Kidney (tissue), 14 donors: ENCODE results near the gene APP. TPM values are rescaled to one million over a fixed set of nuclear protein-coding genes. Genes with fewer than 3 reads are reported as not detected.
"Not testable (repeated sequence)": the region's sequence is repeated elsewhere in the genome, so short reads cannot be mapped to it uniquely, and the experiment has no call there.

Source experiments
- DNase-seq, 5 donors: peaks; one replicate each; pipeline ENCODE4 v3.0.0-alpha.2; 2013 to 2020
- FAIRE-seq: peaks from 2 replicates; lab custom pipeline; 2012; peaks lifted over from hg19 to GRCh38; lab: Jason Lieb, UNC
- H3K27ac ChIP-seq, 2 donors: one replicate each; pipeline ENCODE4 v1.7.0; 2013; ENCODE audit warnings: low read depth in 2 of 2, low read length in 2 of 2, inconsistent platforms in 1 of 2
- H3K27me3 ChIP-seq: one replicate; pipeline ENCODE4 v1.7.1; 2013; ENCODE audit warnings: low read length, inconsistent platforms; ENCODE audit not compliant: control insufficient read depth, insufficient read depth
- H3K36me3 ChIP-seq, 3 donors: one replicate each; pipeline versions ENCODE4 v1.7.0 to v1.7.1; 2013; ENCODE audit warnings: low read length in 3 of 3, control low read depth in 1 of 3, inconsistent platforms in 1 of 3; ENCODE audit not compliant: insufficient read depth in 3 of 3, control insufficient read depth in 2 of 3
- H3K4me1 ChIP-seq, 3 donors: one replicate each; pipeline versions ENCODE4 v1.7.0 to v1.7.1; 2013; ENCODE audit warnings: low read length in 3 of 3, inconsistent platforms in 1 of 3, low read depth in 1 of 3; ENCODE audit not compliant: control insufficient read depth in 2 of 3, insufficient read depth in 2 of 3
- H3K4me3 ChIP-seq, 3 donors: one replicate each; pipeline versions ENCODE4 v1.7.0 to v1.8.1; 2013; ENCODE audit warnings: low read length in 3 of 3, control low read depth in 1 of 3, inconsistent platforms in 1 of 3
- H3K9ac ChIP-seq, 3 donors: one replicate each; pipeline versions ENCODE4 v1.7.0 to v1.7.1; 2013; ENCODE audit warnings: low read length in 3 of 3, control low read depth in 1 of 3, inconsistent platforms in 1 of 3
- H3K9me3 ChIP-seq, 3 donors: one replicate each; pipeline versions ENCODE4 v1.7.0 to v1.7.1; 2013; ENCODE audit warnings: low read length in 3 of 3, control low read depth in 1 of 3, inconsistent platforms in 1 of 3; ENCODE audit not compliant: control insufficient read depth in 2 of 3, insufficient read depth in 1 of 3
- CTCF ChIP-seq: IDR thresholded peaks from 3 replicates; pipeline ENCODE4 v1.5.1; 2012; ENCODE audit warnings: mild to moderate bottlenecking, moderate library complexity, borderline replicate concordance; ENCODE audit not compliant: insufficient read depth; ENCODE audit errors: extremely low read depth
- intact Hi-C: fragments of 100-400 bp; cut with DNase I; formaldehyde crosslinking; loops from one replicate; pipeline ENCODE4 v1.11.1; 2022
- polyA plus RNA-seq: library from polyadenylated mRNA; stranded (reverse); fragments of 350-450 nt; fragmentation: Illumina TruSeq; extraction: RNeasy Lipid Tissue Mini Kit (QIAGEN cat#74804); gene quantifications from one replicate; pipeline ENCODE4 v1.2.3, GENCODE V29; 2014; ENCODE audit warnings: low read depth, low replicate concordance; ENCODE audit not compliant: insufficient read depth
- total RNA-seq: library from RNA; stranded (reverse); fragmentation: NEBNext Ultra II Directional; extraction: Animal tissue kit (Norgen Biotek cat#: 25700); gene quantifications from one replicate; pipeline ENCODE4 v1.2.1, GENCODE V29; 2021
- donor health status: control.
- donor health status: control.
- donor health status: control.
- donor health status: control.
- donor health status: control.
- donor health status: DM: yes; HTN: yes; CAD: no.
- donor health status: Normal renal cell carcinoma (clear cell type).

Gene APP
- total and polyA plus RNA-seq, 2 donors from 2014 or later, result 472 to 1,303 TPM

DNA sequence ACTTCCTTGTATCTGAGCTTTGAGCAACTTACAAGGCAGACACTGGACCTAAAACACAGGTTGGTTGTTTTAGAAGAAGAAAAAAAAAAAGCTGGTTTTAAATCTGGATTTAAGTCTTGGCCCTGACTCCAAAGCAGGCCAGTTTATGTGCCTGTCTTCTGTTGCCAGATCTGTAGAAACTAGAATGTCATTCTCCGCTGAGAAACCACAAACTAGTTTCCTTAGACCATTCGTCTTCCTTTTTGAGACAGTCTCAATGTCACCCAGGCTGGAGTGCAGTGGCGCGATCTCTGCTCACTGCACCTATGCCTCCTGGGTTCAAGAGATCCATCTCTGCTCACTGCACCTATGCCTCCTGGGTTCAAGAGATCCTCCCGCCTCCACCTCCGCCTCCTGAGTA, 33.9 kb downstream of the APP start:
- Histone ChIP-seq H3K27ac (no peak overlapping the region), H3K9ac (no peak overlapping the region), H3K9me3 (no peaks in the 10 kb centered on the region), H3K4me3 (no peak overlapping the region), H3K4me1 (peaks cover 0 to 5% (median 3%) of the 10 kb centered on the region in 3 donors), H3K27me3 (no peaks in the 10 kb centered on the region), H3K36me3 (no peaks in the 10 kb centered on the region)
- intact Hi-C loops, result no loop called here
- FAIRE-seq (no peak), DNase-seq (no peak)
- TF ChIP-seq CTCF, result no peak

GRCh38 chr21:26135520-26135919, 35.0 kb downstream of the APP start:
- Histone ChIP-seq H3K4me1 (peaks cover 0 to 4% (median 3%) of the 10 kb centered on the region in 3 donors), H3K9ac (no peak overlapping the region), H3K36me3 (no peaks in the 10 kb centered on the region), H3K9me3 (no peaks in the 10 kb centered on the region), H3K27ac (no peak overlapping the region), H3K4me3 (no peak overlapping the region), H3K27me3 (no peaks in the 10 kb centered on the region)
- no peak for FAIRE-seq
- no peak for TF ChIP-seq CTCF
- intact Hi-C loops, result no loop called here
- no peak for DNase-seq

GRCh38 chr21:26131554-26131953, 39.0 kb downstream of the APP start:
- Histone ChIP-seq H3K9ac (no peak overlapping the region), H3K9me3 (no peaks in the 10 kb centered on the region), H3K27me3 (no peaks in the 10 kb centered on the region), H3K4me3 (no peak overlapping the region), H3K27ac (no peak overlapping the region), H3K4me1 (peaks cover 0 to 11% (median 1%) of the 10 kb centered on the region in 3 donors), H3K36me3 (no peaks in the 10 kb centered on the region)
- intact Hi-C loops, result no loop called here
- TF ChIP-seq CTCF, result no peak
- FAIRE-seq (no peak), DNase-seq (no peak)

DNA sequence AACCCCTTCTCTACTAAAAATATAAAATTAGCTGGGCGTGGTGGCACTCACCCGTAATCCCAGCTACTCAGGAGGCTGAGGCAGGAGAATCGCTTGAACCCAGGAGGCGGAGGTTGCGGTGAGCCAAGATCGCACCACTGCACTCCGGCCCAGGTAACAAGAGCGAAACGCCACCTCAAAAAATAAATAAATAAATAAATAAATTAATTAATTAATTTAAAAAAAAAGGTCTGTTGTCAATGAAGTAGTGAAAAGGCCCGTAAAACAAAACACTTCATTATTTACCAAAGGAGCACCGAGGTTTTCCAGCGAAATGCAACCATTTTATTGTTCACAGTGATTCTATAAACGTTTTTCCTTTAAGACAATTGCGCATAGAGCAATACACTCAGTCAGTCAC, 39.5 kb downstream of the APP start:
- FAIRE-seq, H3K27ac ChIP-seq, H3K27me3 ChIP-seq, H3K4me3 ChIP-seq, H3K9me3 ChIP-seq, intact Hi-C loops, H3K9ac ChIP-seq, DNase-seq, H3K36me3 ChIP-seq: not testable (repeated sequence)
- peaks cover 0 to 16% (median 5%) of the 10 kb centered on the region in 3 donors for H3K4me1 ChIP-seq
